ENCODE results near the gene SYNPO. TPM values are rescaled to one million over a fixed set of nuclear protein-coding genes. Genes with fewer than 3 reads are reported as not detected.

The SYNPO gene
- total and polyA plus RNA-seq, 2 donors (not counting 1 experiment from before 2014, with no cell fraction given): 6.6 to 9.8 TPM

GRCh38 chr5:150642567-150642927, 2.1 kb downstream of the SYNPO start:
- H4K20me1 ChIP-seq (ENCODE audit: control insufficient read depth, extremely low read depth, insufficient read depth, low read length): no peaks in the 10 kb centered on the region
- peak overlapping the region in 3 of 4 experiments; percentile 37 to 59 (median 51) for H3K4me3 ChIP-seq (replicated peaks in 1 of 4; ENCODE audit: control extremely low read depth in 1 of 4, insufficient read depth in 1 of 4, low read depth in 3 of 4, low read length in 4 of 4)
- peak; percentile 85 to 93 for DNase-seq (ENCODE audit: low read depth in 2 of 2)
- no peak overlapping the region for H2AFZ ChIP-seq (ENCODE audit: low read length)
- no peak for TF ChIP-seq CTCF (conservative IDR thresholded peaks at IDR 0.05 in 1 of 2, IDR thresholded peaks at IDR 0.05 in 1 of 2; ENCODE audit: low read depth in 1 of 2, low read length in 2 of 2)
- no peak for TF ChIP-seq EZH2 (IDR thresholded peaks at IDR 0.05; ENCODE audit: low read length, missing control alignments)
- H3K4me1 ChIP-seq (ENCODE audit: control insufficient read depth, extremely low read depth, insufficient read depth, low read length): peaks cover 64% of the 10 kb centered on the region
- H3K27me3 ChIP-seq (ENCODE audit: control insufficient read depth, insufficient read depth, low read length): no peaks in the 10 kb centered on the region
- H3K9ac ChIP-seq (ENCODE audit: insufficient read depth, low read length): no peak overlapping the region
- no peaks in the 10 kb centered on the region for H3K79me2 ChIP-seq (ENCODE audit: control insufficient read depth, insufficient read depth, low read length)
- no peaks in the 10 kb centered on the region for H3K36me3 ChIP-seq (ENCODE audit: control insufficient read depth, insufficient read depth, low read length)
- peak overlapping the region; percentile 89 for H3K27ac ChIP-seq (ENCODE audit: insufficient read depth, low read length)
- no peaks in the 10 kb centered on the region for H3K9me3 ChIP-seq (ENCODE audit: control insufficient read depth, insufficient read depth, low read depth, low read length)
- H3K4me2 ChIP-seq (ENCODE audit: extremely low read depth, insufficient read depth, low read length): peak overlapping the region; percentile 88

- H4K20me1 ChIP-seq (ENCODE audit: control insufficient read depth, extremely low read depth, insufficient read depth, low read length): no peaks in the 10 kb centered on the region
- peaks cover under 1% of the 10 kb centered on the region for H3K36me3 ChIP-seq (ENCODE audit: control insufficient read depth, insufficient read depth, low read length)
- peak overlapping the region in 3 of 4 experiments; percentile 22 to 59 (median 37) for H3K4me3 ChIP-seq (replicated peaks in 1 of 4; ENCODE audit: control extremely low read depth in 1 of 4, insufficient read depth in 1 of 4, low read depth in 3 of 4, low read length in 4 of 4)
- TF ChIP-seq EZH2 (IDR thresholded peaks at IDR 0.05; ENCODE audit: low read length, missing control alignments) (no peak), CTCF (conservative IDR thresholded peaks at IDR 0.05 in 1 of 2, IDR thresholded peaks at IDR 0.05 in 1 of 2; ENCODE audit: low read depth in 1 of 2, low read length in 2 of 2) (no peak)
- H3K9ac ChIP-seq (ENCODE audit: insufficient read depth, low read length): no peak overlapping the region
- H3K9me3 ChIP-seq (ENCODE audit: control insufficient read depth, insufficient read depth, low read depth, low read length): no peaks in the 10 kb centered on the region
- DNase-seq (ENCODE audit: low read depth in 2 of 2): no peak
- H3K27me3 ChIP-seq (ENCODE audit: control insufficient read depth, insufficient read depth, low read length): no peaks in the 10 kb centered on the region
- H3K4me1 ChIP-seq (ENCODE audit: control insufficient read depth, extremely low read depth, insufficient read depth, low read length): peaks cover 66% of the 10 kb centered on the region
- H3K4me2 ChIP-seq (ENCODE audit: extremely low read depth, insufficient read depth, low read length): peak overlapping the region; percentile 88
- H3K79me2 ChIP-seq (ENCODE audit: control insufficient read depth, insufficient read depth, low read length): no peaks in the 10 kb centered on the region
- no peak overlapping the region for H2AFZ ChIP-seq (ENCODE audit: low read length)
- H3K27ac ChIP-seq (ENCODE audit: insufficient read depth, low read length): peak overlapping the region; percentile 89
Observed at GRCh38 chr5:150642991-150643710, 2.7 kb downstream of the SYNPO start.

GRCh38 chr5:150644058-150644457, 3.6 kb downstream of the SYNPO start:
- no peak for DNase-seq (ENCODE audit: low read depth in 2 of 2)
- peaks cover 61% of the 10 kb centered on the region for H3K4me1 ChIP-seq (ENCODE audit: control insufficient read depth, extremely low read depth, insufficient read depth, low read length)
- no peak overlapping the region for H3K4me2 ChIP-seq (ENCODE audit: extremely low read depth, insufficient read depth, low read length)
- H2AFZ ChIP-seq (ENCODE audit: low read length): no peak overlapping the region
- no peak overlapping the region for H3K9ac ChIP-seq (ENCODE audit: insufficient read depth, low read length)
- H3K9me3 ChIP-seq (ENCODE audit: control insufficient read depth, insufficient read depth, low read depth, low read length): no peaks in the 10 kb centered on the region
- no peaks in the 10 kb centered on the region for H3K27me3 ChIP-seq (ENCODE audit: control insufficient read depth, insufficient read depth, low read length)
- H3K27ac ChIP-seq (ENCODE audit: insufficient read depth, low read length): no peak overlapping the region
- H3K4me3 ChIP-seq (replicated peaks in 1 of 4; ENCODE audit: control extremely low read depth in 1 of 4, insufficient read depth in 1 of 4, low read depth in 3 of 4, low read length in 4 of 4): no peak overlapping the region
- no peaks in the 10 kb centered on the region for H4K20me1 ChIP-seq (ENCODE audit: control insufficient read depth, extremely low read depth, insufficient read depth, low read length)
- no peak for TF ChIP-seq EZH2 (IDR thresholded peaks at IDR 0.05; ENCODE audit: low read length, missing control alignments)
- no peak for TF ChIP-seq CTCF (conservative IDR thresholded peaks at IDR 0.05 in 1 of 2, IDR thresholded peaks at IDR 0.05 in 1 of 2; ENCODE audit: low read depth in 1 of 2, low read length in 2 of 2)
- peaks cover 6% of the 10 kb centered on the region for H3K36me3 ChIP-seq (ENCODE audit: control insufficient read depth, insufficient read depth, low read length)
- no peaks in the 10 kb centered on the region for H3K79me2 ChIP-seq (ENCODE audit: control insufficient read depth, insufficient read depth, low read length)

All from fibroblast of lung (primary cell).